ENCODE measurements around the gene MYMK. TPM values are rescaled to one million over a fixed set of nuclear protein-coding genes. Genes with fewer than 3 reads are reported as not detected.

Gene MYMK
- total and polyA plus RNA-seq, 2 of the 4 experiments (the other 2 are of a cell fraction) = not detected

GRCh38 chr9:133554729-133555128 lies 30.0 kb upstream of the MYMK start:
- H3K14ac ChIP-seq (replicated peaks; ENCODE audit: low read depth, low read length) = no peak overlapping the region
- no peak overlapping the region for H3K18ac ChIP-seq (ENCODE audit: low read depth, low read length)
- no peak overlapping the region for H3K56ac ChIP-seq (ENCODE audit: extremely low read depth, insufficient read depth, low read length)
- peaks cover 3% of the 10 kb centered on the region; the same call in 1 of the 2 replicates for H3K9me1 ChIP-seq (ENCODE audit: insufficient read depth, low read length)
- peaks cover 12% of the 10 kb centered on the region for H3K4me1 ChIP-seq (ENCODE audit: control insufficient read depth, insufficient read depth, low read length)
- TF ChIP-seq BHLHE40 (IDR thresholded peaks at IDR 0.05; ENCODE audit: low read depth, low read length) = no peak
- no peak for TF ChIP-seq RAD21 (IDR thresholded peaks at IDR 0.05; ENCODE audit: low read length)
- TF ChIP-seq MAZ (IDR thresholded peaks at IDR 0.05; ENCODE audit: borderline replicate concordance, low read depth, low read length) = no peak
- no peak for TF ChIP-seq MAFK (IDR thresholded peaks at IDR 0.05; ENCODE audit: low read depth, low read length)
- no peak for TF ChIP-seq POLR2A (IDR thresholded peaks at IDR 0.05; ENCODE audit: low read depth, low read length)
- no peak for TF ChIP-seq CHD1 (IDR thresholded peaks at IDR 0.05; ENCODE audit: low read depth, low read length)
- TF ChIP-seq CEBPB (IDR thresholded peaks at IDR 0.05; ENCODE audit: low read depth, low read length) = no peak
- no peak for TF ChIP-seq MXI1 (IDR thresholded peaks at IDR 0.05; ENCODE audit: borderline replicate concordance, low read depth, low read length)
- TF ChIP-seq RFX5 (IDR thresholded peaks at IDR 0.05; ENCODE audit: low read depth, low read length) = no peak
- TF ChIP-seq RCOR1 (IDR thresholded peaks at IDR 0.05; ENCODE audit: insufficient replicate concordance, low read length) = no peak
- TF ChIP-seq CTCF (conservative IDR thresholded peaks at IDR 0.05; ENCODE audit: low read depth, low read length) = no peak
- no peak for TF ChIP-seq SMC3 (IDR thresholded peaks at IDR 0.05; ENCODE audit: low read depth, low read length)
- no peak for TF ChIP-seq USF2 (IDR thresholded peaks at IDR 0.05; ENCODE audit: low read depth, low read length)
- TF ChIP-seq FOS (IDR thresholded peaks at IDR 0.05; ENCODE audit: low read depth, low read length) = no peak
- no peak overlapping the region for H2BK15ac ChIP-seq (ENCODE audit: low read depth, low read length)
- H3K27me3 ChIP-seq (ENCODE audit: control insufficient read depth, insufficient read depth, low read length) = peaks cover 24% of the 10 kb centered on the region
- ATAC-seq (ENCODE audit: low read depth) = no peak
- ChIA-PET CTCF (no interaction called here), POLR2A (ENCODE audit: unreplicated experiment) (no interaction called here)
- WGBS, 2 experiments (ENCODE audit: extremely low coverage in 2 of 2, insufficient read length in 1 of 2) = 90% methylated on average over 2 of the region's 8 CpGs; no CpG with 5 or more reads in 1 of the 2 experiments
- H3K27ac ChIP-seq (ENCODE audit: insufficient read depth, low read length) = no peak overlapping the region
- no peaks in the 10 kb centered on the region; the same call in 1 of the 2 replicates for H4K20me1 ChIP-seq (ENCODE audit: insufficient read depth, low read length)
- no peak overlapping the region for H2AK9ac ChIP-seq (replicated peaks; ENCODE audit: low read depth, low read length, poor library complexity)
- intact Hi-C loops (cut with micrococcal nuclease) = no loop called here
- H4K91ac ChIP-seq (ENCODE audit: insufficient read depth, low read depth, low read length) = no peak overlapping the region
- H2AFZ ChIP-seq (replicated peaks; ENCODE audit: low read length, poor library complexity) = no peak overlapping the region
- H3K4me2 ChIP-seq (ENCODE audit: low read depth, low read length) = no peak overlapping the region
- H2BK20ac ChIP-seq (ENCODE audit: low read depth, low read length) = no peak overlapping the region
- in situ Hi-C loops (cut with MboI; ENCODE audit: low sequenced_read_pairs) = no loop called here
- no peak overlapping the region for H3K4me3 ChIP-seq (ENCODE audit: insufficient read depth, low read depth, low read length)
- BruUV-seq (replicated peaks) = no TSS peak
- H3K4ac ChIP-seq (ENCODE audit: low read depth, low read length) = no peak overlapping the region
- H2AK5ac ChIP-seq (ENCODE audit: low read depth, low read length) = 0 out of 2 replicates have a peak overlapping the region, but pooled peaks have one; percentile 13
- no peak overlapping the region for H4K5ac ChIP-seq (ENCODE audit: low read depth, low read length)
- H3K79me1 ChIP-seq (ENCODE audit: low read depth in 1 of 2, low read length in 2 of 2) = no peaks in the 10 kb centered on the region
- dilution Hi-C loops (cut with HindIII; ENCODE audit: low sequenced_read_pairs, unreplicated experiment) = no loop called here
- no peak for DNase-seq
- no peak overlapping the region for H3K23ac ChIP-seq (ENCODE audit: low read depth, low read length)
- no peak overlapping the region for H2BK120ac ChIP-seq (ENCODE audit: low read depth, low read length)
- no peak overlapping the region for H2BK5ac ChIP-seq (ENCODE audit: low read depth, low read length, poor library complexity, severe bottlenecking)
- H4K8ac ChIP-seq (ENCODE audit: low read depth in 2 of 2, low read length in 2 of 2) = no peak overlapping the region
- H3K9me3 ChIP-seq (ENCODE audit: control insufficient read depth, insufficient read depth, low read length) = no peaks in the 10 kb centered on the region
- H3K9ac ChIP-seq (ENCODE audit: low read depth, low read length) = no peak overlapping the region
- H3K36me3 ChIP-seq (ENCODE audit: control insufficient read depth, insufficient read depth, low read length) = no peaks in the 10 kb centered on the region
